OCI-LY7 (cell line): Measurements from ENCODE around the gene NEMP1.

Experiments used
- CTCF ChIP-seq: fragments of 200-600 bp; sonication (generic); conservative IDR thresholded peaks from 2 replicates; pipeline ENCODE4 v1.5.1; 2014; ENCODE audit warnings: mild to moderate bottlenecking, antibody characterized with exemption, low read length, moderate library complexity, mixed read lengths
- EZH2phosphoT487 ChIP-seq: fragments of 200-600 bp; sonication (generic); IDR thresholded peaks from 2 replicates; pipeline ENCODE4 v1.6.1; 2018; ENCODE audit warnings: low read depth, borderline replicate concordance, mild to moderate bottlenecking, mixed run types, antibody characterized with exemption, low read length, moderate library complexity, mixed read lengths

GRCh38 chr12:57096748-57097553, 18.4 kb upstream of the NEMP1 start:
- TF ChIP-seq CTCF = no peak
- no peak for TF ChIP-seq EZH2phosphoT487
